ENCODE measurements around the gene KDM2A. TPM values are rescaled to one million over a fixed set of nuclear protein-coding genes. Genes with fewer than 3 reads are reported as not detected.

KDM2A gene
- total and polyA plus RNA-seq, 2 of the 13 experiments (the other 11 are each of a cell fraction or from before 2014, with no cell fraction given) = 31.3 to 31.4 TPM

GRCh38 chr11:67239783-67240575 is 120.9 kb downstream of the KDM2A start (continued):
- TF ChIP-seq FUBP1 (CRISPR knock-in tag; IDR thresholded peaks at IDR 0.05; ENCODE audit: borderline replicate concordance) (no peak), ZNF782 (CRISPR knock-in tag; IDR thresholded peaks at IDR 0.05; ENCODE audit: borderline replicate concordance) (no peak), ZBTB33 (CRISPR knock-in tag; IDR thresholded peaks at IDR 0.05) (no peak), NPAS2 (CRISPR knock-in tag; IDR thresholded peaks at IDR 0.05; ENCODE audit: borderline replicate concordance) (no peak), ZNF24 (IDR thresholded peaks at IDR 0.05) (no peak), ARNT (IDR thresholded peaks at IDR 0.05) (no peak), ZNF580 (CRISPR knock-in tag; IDR thresholded peaks at IDR 0.05; ENCODE audit: borderline replicate concordance, low read depth) (peak; percentile 86; the same call in 1 of the 2 replicates), FOXA3 (CRISPR knock-in tag; IDR thresholded peaks at IDR 0.05) (peak; percentile 50), ASH2L (IDR thresholded peaks at IDR 0.05; ENCODE audit: insufficient read length, low read depth, low read length) (peak; percentile 41), ZNF276 (CRISPR knock-in tag; IDR thresholded peaks at IDR 0.05; ENCODE audit: low read depth) (no peak), ZNF549 (CRISPR knock-in tag; IDR thresholded peaks at IDR 0.05) (no peak), ZMYM4 (CRISPR knock-in tag; IDR thresholded peaks at IDR 0.05) (peak; percentile 83), NFAT5 (CRISPR knock-in tag; IDR thresholded peaks at IDR 0.05) (no peak), NCOR1 (IDR thresholded peaks at IDR 0.05; ENCODE audit: borderline replicate concordance, low read length) (peak; percentile 29; the same call in 1 of the 2 replicates), SNAPC2 (CRISPR knock-in tag; IDR thresholded peaks at IDR 0.05) (0 out of 2 replicates have a peak, but pooled peaks have one; percentile 29), ATF3 (CRISPR knock-in tag; IDR thresholded peaks at IDR 0.05) (peak; percentile 67; the same call in 1 of the 2 replicates)
